OCI-LY7 (cell line): Measurements from ENCODE around the gene ETV5.

Source experiments
- EZH2phosphoT487 ChIP-seq: fragments of 200-600 bp; sonication (generic); IDR thresholded peaks from 2 replicates; pipeline ENCODE4 v1.6.1; 2018; ENCODE audit warnings: low read depth, borderline replicate concordance, mild to moderate bottlenecking, mixed run types, antibody characterized with exemption, low read length, moderate library complexity, mixed read lengths
- TF ChIP-seq, protein P1 (sequence below): fragments of 200-600 bp; sonication (generic); conservative IDR thresholded peaks from 2 replicates; pipeline ENCODE4 v1.5.1; 2014; ENCODE audit warnings: mild to moderate bottlenecking, antibody characterized with exemption, low read length, moderate library complexity, mixed read lengths

DNA sequence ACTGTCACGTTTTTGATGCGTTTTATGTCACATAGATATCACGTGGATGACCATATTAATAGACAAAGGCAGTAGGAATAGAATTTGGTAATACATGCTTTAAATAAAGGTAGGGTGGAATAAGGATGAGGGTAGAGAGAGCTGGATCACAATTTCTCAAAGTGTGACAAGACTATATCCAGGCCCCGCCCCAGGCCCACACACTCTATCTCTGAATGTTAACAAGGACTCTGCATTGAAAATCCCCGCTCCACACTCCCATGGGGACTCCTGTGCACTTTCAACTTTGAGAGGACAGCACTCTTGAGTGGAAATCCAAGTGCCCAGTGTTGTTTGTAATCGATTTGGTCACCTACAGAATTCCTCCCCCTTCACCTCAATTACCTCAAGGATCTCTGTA lies 31.4 kb downstream of the ETV5 start:
- TF ChIP-seq, protein P1, sequence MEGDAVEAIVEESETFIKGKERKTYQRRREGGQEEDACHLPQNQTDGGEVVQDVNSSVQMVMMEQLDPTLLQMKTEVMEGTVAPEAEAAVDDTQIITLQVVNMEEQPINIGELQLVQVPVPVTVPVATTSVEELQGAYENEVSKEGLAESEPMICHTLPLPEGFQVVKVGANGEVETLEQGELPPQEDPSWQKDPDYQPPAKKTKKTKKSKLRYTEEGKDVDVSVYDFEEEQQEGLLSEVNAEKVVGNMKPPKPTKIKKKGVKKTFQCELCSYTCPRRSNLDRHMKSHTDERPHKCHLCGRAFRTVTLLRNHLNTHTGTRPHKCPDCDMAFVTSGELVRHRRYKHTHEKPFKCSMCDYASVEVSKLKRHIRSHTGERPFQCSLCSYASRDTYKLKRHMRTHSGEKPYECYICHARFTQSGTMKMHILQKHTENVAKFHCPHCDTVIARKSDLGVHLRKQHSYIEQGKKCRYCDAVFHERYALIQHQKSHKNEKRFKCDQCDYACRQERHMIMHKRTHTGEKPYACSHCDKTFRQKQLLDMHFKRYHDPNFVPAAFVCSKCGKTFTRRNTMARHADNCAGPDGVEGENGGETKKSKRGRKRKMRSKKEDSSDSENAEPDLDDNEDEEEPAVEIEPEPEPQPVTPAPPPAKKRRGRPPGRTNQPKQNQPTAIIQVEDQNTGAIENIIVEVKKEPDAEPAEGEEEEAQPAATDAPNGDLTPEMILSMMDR: no peak
- TF ChIP-seq EZH2phosphoT487: no peak
